NCI-H2227 (cell line): ENCODE results near the gene CMTR2.
"Not testable (repeated sequence)": the region's sequence is repeated elsewhere in the genome, so short reads cannot be mapped to it uniquely, and the experiment has no call there.

Experiments used
- DNase-seq: peaks from one replicate; lab custom pipeline; 2025; ENCODE audit not compliant: unreplicated experiment; lab: John Stamatoyannopoulos, UW

The CMTR2 gene, protein sequence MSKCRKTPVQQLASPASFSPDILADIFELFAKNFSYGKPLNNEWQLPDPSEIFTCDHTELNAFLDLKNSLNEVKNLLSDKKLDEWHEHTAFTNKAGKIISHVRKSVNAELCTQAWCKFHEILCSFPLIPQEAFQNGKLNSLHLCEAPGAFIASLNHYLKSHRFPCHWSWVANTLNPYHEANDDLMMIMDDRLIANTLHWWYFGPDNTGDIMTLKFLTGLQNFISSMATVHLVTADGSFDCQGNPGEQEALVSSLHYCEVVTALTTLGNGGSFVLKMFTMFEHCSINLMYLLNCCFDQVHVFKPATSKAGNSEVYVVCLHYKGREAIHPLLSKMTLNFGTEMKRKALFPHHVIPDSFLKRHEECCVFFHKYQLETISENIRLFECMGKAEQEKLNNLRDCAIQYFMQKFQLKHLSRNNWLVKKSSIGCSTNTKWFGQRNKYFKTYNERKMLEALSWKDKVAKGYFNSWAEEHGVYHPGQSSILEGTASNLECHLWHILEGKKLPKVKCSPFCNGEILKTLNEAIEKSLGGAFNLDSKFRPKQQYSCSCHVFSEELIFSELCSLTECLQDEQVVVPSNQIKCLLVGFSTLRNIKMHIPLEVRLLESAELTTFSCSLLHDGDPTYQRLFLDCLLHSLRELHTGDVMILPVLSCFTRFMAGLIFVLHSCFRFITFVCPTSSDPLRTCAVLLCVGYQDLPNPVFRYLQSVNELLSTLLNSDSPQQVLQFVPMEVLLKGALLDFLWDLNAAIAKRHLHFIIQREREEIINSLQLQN

DNA sequence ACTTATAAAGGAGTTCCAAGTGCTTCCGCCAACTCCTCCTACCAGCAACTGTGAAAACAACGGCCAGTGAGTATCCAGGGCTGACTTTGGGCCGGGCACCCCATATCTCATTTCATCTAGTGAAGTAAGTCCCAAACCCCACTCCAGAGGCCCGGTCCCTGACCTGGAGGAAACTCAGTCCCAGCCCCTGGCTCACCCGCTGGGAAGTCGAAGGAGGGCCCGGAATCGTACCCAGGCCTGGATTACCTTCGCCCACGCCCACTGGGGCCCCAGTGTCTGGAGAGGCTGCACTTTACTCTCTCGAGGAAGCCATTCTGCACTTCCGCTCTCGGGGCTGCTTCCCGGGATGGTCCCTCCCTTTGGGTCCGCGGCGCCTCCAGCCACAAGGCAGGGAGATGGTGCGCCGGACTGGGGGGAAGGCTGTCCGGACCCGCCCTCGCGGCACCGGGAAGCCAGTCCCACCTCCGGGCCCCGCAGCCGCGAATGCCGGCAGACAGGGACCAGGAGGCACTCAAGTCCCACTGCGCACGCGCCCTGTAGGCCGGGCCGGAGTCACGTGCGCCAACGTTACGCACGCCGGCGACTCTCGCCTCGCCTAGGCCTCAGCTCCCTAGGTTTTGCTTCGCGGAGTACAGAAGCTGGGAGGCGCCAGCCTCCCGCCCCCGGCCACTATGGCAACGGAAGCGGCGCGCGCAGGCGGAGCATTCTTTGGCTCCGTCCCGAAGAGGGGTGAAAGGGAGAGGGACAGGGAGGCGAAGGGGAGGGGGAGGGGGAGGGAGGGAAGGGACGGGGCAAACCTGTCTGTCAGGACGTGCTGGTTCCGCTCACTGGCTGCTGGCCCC, at the start of gene CMTR2:
TSS of gene CMTR2 (minus strand) at position 513 of the 842 bp plus-strand sequence. CDS start 3,482 bp downstream, outside the sequence.
- DNase-seq = peak; percentile 98

GRCh38 chr16:71338632-71339031, 49.4 kb upstream of the CMTR2 start:
- DNase-seq = no peak

- no peak for DNase-seq
Observed at GRCh38 chr16:71338193-71338592, 49.0 kb upstream of the CMTR2 start.

DNA sequence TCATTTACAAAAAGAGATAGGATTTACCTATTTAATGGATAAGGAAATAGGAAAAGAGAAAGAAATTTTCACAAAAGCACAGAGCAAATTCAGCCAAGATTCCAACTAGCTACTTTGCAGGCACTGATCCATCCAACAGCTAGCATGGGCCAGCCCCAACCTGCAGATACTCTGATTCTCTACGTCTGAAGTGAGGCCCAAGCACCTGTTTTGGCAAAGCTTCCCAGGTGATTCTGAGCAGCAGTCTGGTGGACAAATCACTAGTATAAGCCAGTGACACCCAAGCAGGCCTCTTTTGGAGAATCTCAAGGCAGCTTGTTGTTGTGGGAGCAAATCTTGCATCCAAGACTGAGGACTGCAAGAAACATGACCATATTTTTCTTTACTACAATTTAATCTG, 48.4 kb upstream of the CMTR2 start:
- no peak for DNase-seq

GRCh38 chr16:71328151-71328550, 38.9 kb upstream of the CMTR2 start:
- DNase-seq = no peak

GRCh38 chr16:71327720-71328119, 38.5 kb upstream of the CMTR2 start:
- no peak for DNase-seq

DNA sequence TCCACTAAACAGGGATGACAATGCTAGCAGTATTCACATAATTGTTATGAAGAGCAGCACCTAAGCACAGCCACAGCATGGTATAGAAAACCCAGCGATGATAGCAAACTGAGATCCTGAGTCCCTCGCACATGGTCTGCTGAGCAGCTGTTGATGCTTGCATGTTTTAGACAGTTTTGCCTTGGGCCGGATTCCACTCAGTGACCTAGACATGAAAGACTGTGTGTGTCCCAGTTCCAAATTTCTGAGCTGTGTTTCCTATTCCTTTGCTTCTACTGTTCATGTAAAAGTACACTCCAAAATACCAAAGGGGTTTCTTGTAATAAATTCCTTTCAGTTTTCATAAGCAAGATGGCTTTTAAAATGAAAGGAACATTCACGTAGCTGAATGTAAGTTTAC, 30.8 kb upstream of the CMTR2 start:
- DNase-seq = no peak

GRCh38 chr16:71315269-71315668, 26.1 kb upstream of the CMTR2 start:
- no peak for DNase-seq

- not testable (repeated sequence) for DNase-seq
Observed at GRCh38 chr16:71313591-71313990, 24.4 kb upstream of the CMTR2 start.

GRCh38 chr16:71311553-71312158, 22.5 kb upstream of the CMTR2 start:
- DNase-seq = peak; percentile 63

DNA sequence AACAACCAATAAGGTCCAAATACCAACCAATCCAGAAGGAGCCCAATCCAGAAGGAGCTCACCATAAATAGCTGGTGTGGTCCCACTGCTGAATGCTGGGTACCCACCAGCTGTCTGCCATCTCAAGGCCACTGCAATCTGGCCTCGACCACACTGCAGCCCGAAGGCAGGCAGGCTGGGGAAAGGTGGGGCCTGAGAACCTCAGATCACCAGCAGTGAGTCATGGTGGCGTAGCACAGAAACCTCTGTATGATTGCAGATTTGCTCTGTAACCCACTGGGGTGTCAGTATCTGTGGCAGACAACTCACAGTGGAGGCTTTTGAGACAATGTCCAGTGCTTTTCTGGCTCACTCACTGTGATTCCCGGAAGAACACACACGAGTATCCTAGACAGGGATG, 14.7 kb upstream of the CMTR2 start:
- no peak for DNase-seq

DNA sequence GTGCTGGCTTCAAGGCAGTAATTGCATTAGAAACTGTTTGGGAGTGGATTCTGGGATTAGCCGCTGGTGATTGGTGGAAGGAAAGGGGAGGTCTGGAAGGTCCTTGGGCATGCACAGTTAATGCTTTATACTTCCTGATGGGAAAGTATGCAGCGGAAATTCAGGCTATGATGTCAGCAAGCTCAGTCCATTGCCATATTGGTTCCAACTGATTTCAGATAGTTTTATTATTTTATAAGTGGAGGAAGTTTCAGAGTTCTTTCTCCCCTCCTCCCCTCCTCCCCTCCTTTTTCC, 8.1 kb upstream of the CMTR2 start:
- no peak for DNase-seq

DNA sequence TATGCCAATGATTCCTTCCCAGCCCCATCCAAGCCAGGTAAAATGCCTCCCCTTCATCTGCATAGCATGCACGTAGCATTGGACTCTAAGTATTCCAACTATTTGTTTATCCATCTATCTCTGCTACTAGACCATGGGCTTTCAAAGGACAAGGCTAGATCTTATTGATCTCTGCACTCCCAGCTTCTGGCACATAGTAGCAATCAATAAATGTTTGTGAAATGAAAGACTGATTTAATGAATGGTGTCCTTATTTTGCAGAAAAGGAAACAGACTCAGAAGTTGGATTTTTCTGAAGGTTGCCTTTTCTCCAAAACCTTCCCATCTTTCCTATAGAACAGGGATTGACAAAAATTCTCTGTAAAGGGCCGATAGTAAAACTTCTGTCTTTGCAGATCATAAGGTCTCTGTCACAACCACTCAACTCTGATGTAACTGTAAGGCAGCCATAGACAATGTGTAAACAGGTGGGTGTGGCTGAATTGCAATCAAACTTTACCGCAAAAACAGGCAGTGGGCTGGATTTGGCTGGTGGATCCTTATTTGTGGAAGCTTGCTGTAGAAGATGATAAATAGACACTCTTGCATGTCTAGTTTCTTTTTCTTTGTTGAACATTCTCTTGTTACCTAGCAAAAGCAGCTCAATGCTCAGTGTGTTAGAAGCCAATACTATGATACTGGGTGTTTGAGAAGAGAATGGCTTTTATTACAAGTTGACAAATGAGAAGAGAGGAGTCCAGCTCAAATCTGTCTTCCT, 7.6 kb upstream of the CMTR2 start:
- no peak for DNase-seq

GRCh38 chr16:71295950-71296349, 6.7 kb upstream of the CMTR2 start:
- no peak for DNase-seq

DNA sequence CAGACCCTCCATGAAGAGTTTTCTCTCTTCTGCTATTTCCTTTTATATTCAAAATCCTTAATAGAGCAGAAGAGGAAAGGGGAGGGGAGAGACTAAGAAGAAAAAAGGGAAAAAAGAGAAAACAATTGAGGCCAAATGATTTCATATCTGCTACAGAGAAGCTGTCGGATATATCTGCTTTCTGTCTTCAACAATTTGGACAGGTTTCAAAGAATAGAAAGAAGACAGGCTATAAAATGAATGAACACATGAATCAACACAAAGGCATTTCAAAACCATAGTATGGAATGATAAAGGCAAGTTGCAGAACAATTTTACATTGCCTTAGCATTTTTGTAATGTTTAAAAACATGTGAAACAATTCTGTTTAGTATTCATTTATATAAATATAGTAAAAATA, 4.7 kb upstream of the CMTR2 start:
- DNase-seq = no peak

- DNase-seq = not testable (repeated sequence)
Observed at GRCh38 chr16:71292095-71292494, 2.9 kb upstream of the CMTR2 start.

GRCh38 chr16:71289732-71290062, 495 bp upstream of the CMTR2 start:
- DNase-seq = no peak

GRCh38 chr16:71288570-71288889, 672 bp downstream of the CMTR2 start:
- no peak for DNase-seq

GRCh38 chr16:71287911-71288310, 1.3 kb downstream of the CMTR2 start:
- DNase-seq = no peak

DNA sequence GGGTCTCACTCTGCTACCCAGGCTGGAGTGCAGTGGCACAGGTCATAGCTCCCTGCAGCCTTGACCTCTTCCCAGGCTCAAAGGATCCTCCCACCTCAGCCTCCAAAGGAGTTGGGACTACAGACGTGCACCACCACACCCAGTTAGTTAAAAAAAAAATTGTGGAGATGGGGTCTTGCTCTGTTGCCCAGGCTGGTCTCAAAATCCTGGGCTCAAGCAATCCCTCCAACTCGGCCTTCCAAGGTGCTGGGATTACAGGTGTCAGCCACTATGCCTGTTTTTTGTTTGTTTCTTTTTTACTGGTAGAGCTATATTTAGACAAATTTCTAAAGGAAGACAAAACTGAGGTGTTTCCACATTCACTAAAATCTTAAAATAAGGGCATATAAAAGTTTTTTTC, 1.7 kb downstream of the CMTR2 start:
- no peak for DNase-seq

- DNase-seq = no peak
Observed at GRCh38 chr16:71283612-71284011, 5.6 kb downstream of the CMTR2 start.
